ENCODE measurements around the gene COL7A1. TPM values are rescaled to one million over a fixed set of nuclear protein-coding genes. Genes with fewer than 3 reads are reported as not detected.

The COL7A1 gene
- total and polyA plus RNA-seq, 2 of the 13 experiments (the other 11 are each of a cell fraction or from before 2014, with no cell fraction given), result 2.7 to 11.7 TPM

- TF ChIP-seq SOX5 (CRISPR knock-in tag; IDR thresholded peaks at IDR 0.05; ENCODE audit: borderline replicate concordance), result no peak
- no peak for TF ChIP-seq ZBTB43 (CRISPR knock-in tag; conservative IDR thresholded peaks at IDR 0.05)
- TF ChIP-seq HBP1 (CRISPR knock-in tag; IDR thresholded peaks at IDR 0.05; ENCODE audit: low read depth), result no peak
- no peak for TF ChIP-seq BCL3 (CRISPR knock-in tag; IDR thresholded peaks at IDR 0.05)
- TF ChIP-seq ZNF530 (CRISPR knock-in tag; IDR thresholded peaks at IDR 0.05; ENCODE audit: low read depth), result no peak
- no peak for TF ChIP-seq RBM22 (optimal IDR thresholded peaks at IDR 0.05; ENCODE audit: low read length)
- no peak for TF ChIP-seq FOXM1 (CRISPR knock-in tag; IDR thresholded peaks at IDR 0.05)
Observed at GRCh38 chr3:48601622-48601994, 6.5 kb upstream of the COL7A1 start (continued).

- in situ Hi-C loops (cut with HindIII; ENCODE audit: extremely low pct_ligation_motif_present, low pct_unique_long_range_greater_than_20kb) (no loop called here), intact Hi-C loops (cut with micrococcal nuclease; ENCODE audit: unreplicated experiment) (no loop called here)
- Histone ChIP-seq H4K20me1 (ENCODE audit: insufficient read depth, low read length) (peaks cover 14% of the 10 kb centered on the region; the same call in 1 of the 2 replicates), H3K27me3 (ENCODE audit: control insufficient read depth in 1 of 2, insufficient read depth in 2 of 2, low read length in 2 of 2) (no peaks in the 10 kb centered on the region), H3K36me3 (replicated peaks in 1 of 2; ENCODE audit: control insufficient read depth in 1 of 2, insufficient read depth in 2 of 2, low read length in 2 of 2) (peaks cover 52 to 81% of the 10 kb centered on the region in 2 experiments), H3K4me1 (ENCODE audit: insufficient read depth, low read length) (peaks cover 30% of the 10 kb centered on the region), H3K79me2 (ENCODE audit: insufficient read depth, low read length) (no peaks in the 10 kb centered on the region), H3K9me3 (ENCODE audit: low read length) (no peaks in the 10 kb centered on the region), H2AFZ (ENCODE audit: low read length) (no peak overlapping the region), H3K27ac (ENCODE audit: extremely low read length, insufficient read depth, low read length) (no peak overlapping the region), H3K9ac (ENCODE audit: insufficient read depth, low read depth, low read length) (no peak overlapping the region), H3K4me3 (replicated peaks in 1 of 3; ENCODE audit: insufficient read depth in 1 of 3, low read depth in 2 of 3, low read length in 3 of 3) (no peak overlapping the region), H3K4me2 (ENCODE audit: low read depth, low read length) (no peak overlapping the region)
- ATAC-seq (no peak), DNase-seq (ENCODE audit: low spot score) (no peak), FAIRE-seq (no peak)
- TF ChIP-seq RBFOX2 (IDR thresholded peaks at IDR 0.05; ENCODE audit: low read depth, low read length) (peak; percentile 27; the same call in 1 of the 2 replicates), ZNF850 (CRISPR knock-in tag; conservative IDR thresholded peaks at IDR 0.05) (no peak)
- CTCF ChIA-PET (ENCODE audit: low intra/inter-chr PET ratio, low total read pairs), result no interaction called here
- POLR2A ChIA-PET, result interaction anchor here (1.5 kb wide), 1 partner anchor 8 kb away, joined by 5 read pairs; the partner anchor contains the start of gene UQCRC1
- no TSS peak for BruUV-seq (replicated peaks)
- WGBS (ENCODE audit: low lambda C conversion rate), result 96% methylated on average over 11 of the region's 19 CpGs
Observed at GRCh38 chr3:48600711-48601621, 5.8 kb upstream of the COL7A1 start.

All from HepG2 (cell line).